HG02870 (cell line): ENCODE results near the gene VSIG2.

ENCODE experiments used
- ATAC-seq: cut with Tn5 transposase; IDR thresholded peaks from one replicate; pipeline ENCODE4 v1.9.1; 2021; ENCODE audit warnings: mild to moderate bottlenecking, moderate library complexity; ENCODE audit not compliant: unreplicated experiment

The VSIG2 gene

GRCh38 chr11:124766156-124766555, 14.1 kb upstream of the VSIG2 start:
- no peak for ATAC-seq

GRCh38 chr11:124763156-124763947, 11.3 kb upstream of the VSIG2 start:
- peak; percentile 30 for ATAC-seq

DNA sequence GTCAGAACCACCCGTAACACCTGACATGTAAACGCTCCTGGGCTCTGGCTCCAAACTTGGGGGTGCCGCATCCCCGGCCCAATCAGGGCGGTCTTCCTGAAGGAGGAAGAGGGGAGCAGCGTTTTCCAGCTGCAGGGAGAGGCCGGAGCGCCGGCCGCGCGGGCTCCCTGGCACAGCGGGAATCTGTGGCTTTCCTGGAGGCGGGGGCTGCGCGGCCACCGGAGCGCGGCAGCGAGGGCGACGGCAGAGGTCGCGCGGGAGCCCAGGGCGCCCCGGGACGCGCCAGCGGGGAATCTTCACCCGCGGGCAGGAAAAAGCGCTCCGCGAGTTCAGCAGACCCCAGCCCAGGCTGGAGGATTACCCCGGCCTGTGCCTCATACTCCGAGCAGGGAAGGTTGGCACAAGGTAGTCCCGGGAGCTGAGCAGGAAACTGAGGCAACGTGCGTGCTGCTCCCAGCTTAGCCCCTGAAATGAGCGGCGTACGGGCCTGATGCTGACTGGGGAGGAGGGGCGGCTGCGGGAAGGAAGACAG, 10.6 kb upstream of the VSIG2 start:
- ATAC-seq = peak; percentile 6

- peak; percentile 54 for ATAC-seq
These were observed 10.1 kb upstream of the VSIG2 start, which contains the start of gene ESAM for GRCh38 chr11:124762105-124762623. Gene ESAM, minus strand, starts transcription at chr11:124762290. Its CDS starts 136 bp downstream, at chr11:124762154.

DNA sequence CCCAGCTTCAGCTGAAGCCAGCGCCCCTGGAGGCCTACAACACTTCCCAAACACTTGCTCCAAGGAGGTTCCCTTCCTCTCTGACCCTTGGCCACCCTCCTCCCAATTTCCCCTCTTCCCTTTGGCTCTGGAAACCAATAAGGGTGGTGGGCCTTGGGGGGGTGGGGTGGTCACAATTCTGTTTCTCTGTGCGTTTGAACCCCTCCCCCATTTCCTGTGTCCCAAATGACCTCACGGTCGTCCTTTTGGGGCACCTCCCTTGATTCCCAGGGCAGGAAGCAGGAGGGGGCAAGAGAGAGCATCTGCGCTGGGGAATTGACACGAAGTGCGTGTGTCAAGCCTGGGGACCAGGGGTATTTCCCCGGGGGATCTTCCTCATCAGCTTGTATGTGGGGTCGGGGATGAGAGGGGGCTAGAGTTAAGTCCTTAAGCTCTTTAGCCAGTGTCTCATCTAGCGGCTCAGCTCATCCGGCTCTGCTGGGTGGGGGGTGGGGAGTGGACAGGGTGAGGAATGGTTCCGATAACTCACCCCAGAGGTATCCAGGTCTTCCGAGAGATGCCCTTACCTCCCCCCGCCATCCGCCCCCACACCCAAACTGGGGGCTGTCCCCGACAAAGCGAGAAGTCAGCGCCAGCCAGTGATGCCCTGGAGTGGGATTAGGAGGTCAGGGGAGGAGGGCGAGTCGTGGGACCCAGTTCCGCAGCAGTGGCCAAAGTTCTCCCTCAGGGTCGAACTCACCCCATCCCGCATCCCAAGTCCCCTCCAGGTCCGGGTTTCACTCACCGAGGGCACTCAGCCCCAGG, 9.4 kb upstream of the VSIG2 start:
- peak; percentile 2 for ATAC-seq

GRCh38 chr11:124760806-124761205, 8.8 kb upstream of the VSIG2 start:
- no peak for ATAC-seq

DNA sequence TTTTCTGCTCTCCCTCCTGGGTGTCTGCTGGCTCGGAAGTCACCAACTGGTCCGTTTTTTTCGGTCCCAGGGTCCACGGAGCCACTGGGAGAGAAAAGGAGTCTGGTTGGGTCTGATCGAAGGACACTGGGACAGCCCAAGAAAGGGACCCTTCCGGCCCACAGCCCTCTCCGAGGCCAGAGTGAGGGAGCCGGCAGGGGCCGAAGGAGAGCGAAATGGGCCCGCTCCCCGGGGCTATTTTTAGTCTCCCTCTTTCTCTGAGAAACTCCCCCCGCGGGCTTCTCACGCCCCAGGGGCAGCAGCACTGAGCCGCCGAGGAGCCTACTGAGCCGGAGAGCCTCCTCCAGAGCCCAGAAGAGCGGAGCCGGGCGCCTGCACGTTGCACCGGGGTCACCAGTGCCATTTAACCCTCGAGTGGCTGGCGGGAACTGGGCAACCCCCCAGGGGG, 8.2 kb upstream of the VSIG2 start:
- ATAC-seq = no peak

DNA sequence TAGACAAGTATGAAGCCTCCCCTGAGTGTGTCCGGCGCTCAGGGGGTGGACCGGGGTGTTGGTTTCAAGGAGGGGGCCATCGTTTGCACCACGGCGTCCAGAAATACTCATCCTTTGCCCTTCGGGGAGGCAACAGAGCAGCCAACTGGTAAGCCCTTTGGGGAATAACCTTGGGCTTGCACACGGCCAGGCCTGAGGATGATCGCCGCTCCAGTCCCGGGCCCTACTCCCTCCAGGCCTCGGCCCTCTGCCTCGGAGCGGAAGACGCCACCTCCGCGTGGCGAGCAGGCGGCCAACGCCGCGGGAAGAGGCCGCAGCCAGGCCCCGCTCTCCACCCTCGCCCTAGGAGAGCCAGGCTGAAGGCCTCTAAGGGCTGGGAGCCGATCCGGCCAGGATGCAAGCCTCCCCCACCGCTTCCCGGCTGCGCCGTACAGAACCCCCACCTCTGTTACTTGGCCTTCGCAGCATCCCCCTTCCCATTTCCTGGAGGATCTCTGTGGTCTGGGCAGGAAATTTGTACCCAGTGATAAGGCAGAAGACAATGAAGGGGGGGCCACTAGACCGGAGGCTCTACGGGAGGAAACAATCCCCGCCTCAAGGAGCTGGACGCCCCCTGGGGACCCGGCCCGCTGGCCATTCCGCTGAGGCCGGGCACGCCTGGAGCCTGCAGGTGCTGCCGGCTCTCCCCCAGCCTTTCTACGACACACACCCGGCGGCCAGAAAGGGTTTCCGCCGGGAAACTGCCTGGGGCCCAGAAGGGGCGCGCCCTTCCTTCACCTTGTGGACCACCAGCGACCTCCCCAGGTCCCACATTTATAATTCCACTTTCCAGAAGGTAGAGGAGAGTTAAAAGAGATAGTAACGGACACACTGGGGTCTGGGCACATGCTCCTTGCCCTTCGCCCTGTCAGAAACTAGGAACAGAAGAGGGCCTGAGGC, 7.5 kb upstream of the VSIG2 start:
- no peak for ATAC-seq

DNA sequence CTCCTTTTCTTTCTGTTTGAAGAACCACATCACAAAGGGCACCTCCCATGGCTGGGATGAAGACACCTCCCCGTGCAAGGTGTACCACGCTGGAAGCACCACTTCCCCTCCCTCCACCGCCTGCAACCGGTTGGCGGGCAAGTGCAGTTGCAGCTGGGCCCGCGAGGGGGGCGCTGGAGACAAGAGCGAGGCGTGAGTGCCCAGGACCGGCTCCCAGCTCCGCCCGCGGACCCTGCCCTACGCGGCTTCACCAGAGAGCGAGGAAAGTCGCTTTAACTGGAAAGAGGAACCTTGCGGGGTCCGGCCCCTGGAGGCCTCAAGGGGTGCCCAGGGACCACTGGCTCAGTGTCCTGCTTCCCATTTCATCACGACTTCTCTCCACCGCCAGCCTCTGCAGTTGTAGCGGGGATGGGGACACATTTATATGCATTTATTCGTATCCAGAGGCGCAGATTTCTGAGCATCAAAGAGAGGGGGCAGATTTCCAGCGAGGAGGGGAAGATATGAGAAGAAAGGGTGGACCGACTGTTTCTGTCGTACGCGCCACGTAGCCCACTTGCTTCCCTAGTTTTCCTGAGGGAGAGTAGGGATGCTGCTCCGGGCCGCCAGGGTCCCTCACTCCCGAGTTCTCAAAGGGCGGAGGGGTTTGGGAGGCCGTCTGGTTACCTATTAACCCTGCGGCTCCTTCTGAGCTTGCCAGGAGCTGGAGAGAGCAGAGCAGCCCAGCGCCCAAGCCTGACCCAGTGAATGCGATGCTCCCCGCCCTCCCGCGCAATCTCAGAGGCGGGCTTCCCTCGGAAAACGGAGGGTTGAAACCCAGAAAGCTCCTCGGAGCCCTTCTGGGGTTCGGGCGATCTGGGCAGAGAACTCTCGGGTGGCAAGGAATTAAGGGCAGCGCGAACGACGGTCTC, 6.6 kb upstream of the VSIG2 start:
- ATAC-seq = peak; percentile 36

DNA sequence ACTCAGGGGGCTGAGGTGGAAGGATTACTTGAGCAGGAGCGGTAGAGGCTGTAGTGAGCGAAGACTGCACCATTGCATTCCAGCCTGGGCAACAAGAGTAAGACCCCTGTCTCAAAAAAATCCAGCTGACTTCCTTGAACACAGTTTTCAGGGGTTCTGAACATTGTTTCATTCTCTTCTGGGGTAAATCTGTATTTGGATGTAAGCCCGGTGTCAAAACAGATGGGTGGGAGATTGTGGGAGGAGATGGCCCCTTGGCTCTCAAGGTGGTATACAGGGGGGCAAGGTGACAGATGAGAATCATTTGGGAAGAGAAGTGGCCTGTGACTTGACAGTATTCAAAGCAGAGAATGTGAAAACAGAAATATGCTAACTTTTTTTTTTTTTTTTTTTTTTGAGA, 5.3 kb upstream of the VSIG2 start:
- no peak for ATAC-seq

DNA sequence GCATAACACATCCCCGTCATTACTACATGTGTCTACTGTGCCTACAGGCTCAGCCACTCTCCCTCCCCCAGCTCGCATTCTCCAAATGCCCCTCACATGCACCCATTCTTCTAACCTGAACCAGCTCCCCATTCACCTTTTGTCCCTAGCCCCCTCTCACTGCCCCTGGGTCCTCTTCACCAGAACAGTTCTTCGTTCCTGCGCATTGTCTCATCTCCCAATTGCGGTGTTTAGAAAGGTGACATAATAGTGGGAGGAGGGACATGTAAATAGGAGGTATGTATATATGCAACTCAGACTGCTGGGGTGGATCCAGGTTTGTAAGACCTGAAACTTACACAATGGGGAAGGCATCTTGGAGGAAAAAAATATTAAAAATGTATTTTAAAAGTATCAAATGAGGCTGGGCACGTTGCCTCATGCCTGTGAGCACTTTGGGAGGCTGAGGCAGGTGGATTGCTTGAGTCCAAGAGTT, 4.7 kb upstream of the VSIG2 start:
- ATAC-seq = no peak

- no peak for ATAC-seq
These were observed 4.1 kb upstream of the VSIG2 start for GRCh38 chr11:124756033-124756752.

DNA sequence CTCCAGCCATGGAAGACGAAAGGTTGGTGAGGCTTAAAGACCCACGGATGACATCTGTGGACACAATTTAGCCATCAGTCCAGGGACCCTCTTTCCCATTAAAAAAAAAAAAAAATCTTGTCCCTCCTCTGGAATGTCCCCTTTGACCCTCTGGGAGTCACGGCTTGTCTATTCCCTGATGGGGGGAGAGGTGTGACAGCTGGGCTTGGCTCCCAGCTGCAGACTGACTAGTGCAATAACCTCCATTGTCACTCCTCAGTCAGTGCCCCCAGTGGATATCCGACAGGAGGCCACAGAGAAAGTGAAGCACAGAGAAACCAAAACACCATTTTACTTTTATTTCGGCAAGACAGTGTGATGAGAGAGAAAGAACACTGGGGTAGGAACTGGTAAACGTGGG, 2.7 kb upstream of the VSIG2 start:
- no peak for ATAC-seq

DNA sequence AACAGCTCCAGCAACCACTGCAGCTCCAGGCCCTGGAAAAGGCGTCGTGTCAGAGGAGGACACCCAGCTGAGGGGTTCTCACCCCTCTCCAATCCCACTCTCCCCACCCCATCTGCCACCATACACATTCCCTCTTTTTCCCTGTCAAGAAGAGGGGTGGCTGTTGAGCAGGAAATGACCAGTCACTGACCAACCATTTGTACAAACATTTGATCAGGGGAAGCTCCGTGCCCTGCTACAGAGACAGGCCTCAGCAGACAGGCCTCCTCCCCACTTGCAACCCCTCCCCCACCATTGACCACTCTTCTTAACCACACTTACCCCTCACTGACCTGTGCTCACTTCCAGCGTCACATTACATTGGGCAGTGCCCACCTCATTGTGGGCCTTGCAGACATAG, 2.3 kb upstream of the VSIG2 start:
- ATAC-seq = no peak

DNA sequence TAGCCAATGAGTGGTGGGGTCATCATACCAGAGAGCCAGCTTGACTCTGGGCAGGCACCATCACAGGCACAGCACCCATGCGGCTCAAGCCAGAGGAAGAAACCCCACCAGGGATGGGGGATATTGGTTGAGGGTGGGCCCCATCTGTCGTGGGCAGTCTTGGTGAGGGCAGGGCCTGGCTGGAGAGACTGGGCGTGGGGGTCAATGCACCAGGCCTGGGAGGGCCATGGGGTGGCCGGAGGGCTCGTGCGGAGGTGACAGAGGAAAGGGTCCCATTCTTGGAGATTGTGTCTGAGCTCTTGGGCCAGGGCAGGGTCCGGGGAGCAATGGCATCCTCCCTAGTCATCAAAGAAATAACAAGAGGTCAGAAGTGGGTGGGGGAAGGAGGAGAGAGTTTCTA, 1.6 kb upstream of the VSIG2 start:
- ATAC-seq = no peak

- ATAC-seq = no peak
These were observed 1.1 kb upstream of the VSIG2 start for GRCh38 chr11:124753205-124753604.

DNA sequence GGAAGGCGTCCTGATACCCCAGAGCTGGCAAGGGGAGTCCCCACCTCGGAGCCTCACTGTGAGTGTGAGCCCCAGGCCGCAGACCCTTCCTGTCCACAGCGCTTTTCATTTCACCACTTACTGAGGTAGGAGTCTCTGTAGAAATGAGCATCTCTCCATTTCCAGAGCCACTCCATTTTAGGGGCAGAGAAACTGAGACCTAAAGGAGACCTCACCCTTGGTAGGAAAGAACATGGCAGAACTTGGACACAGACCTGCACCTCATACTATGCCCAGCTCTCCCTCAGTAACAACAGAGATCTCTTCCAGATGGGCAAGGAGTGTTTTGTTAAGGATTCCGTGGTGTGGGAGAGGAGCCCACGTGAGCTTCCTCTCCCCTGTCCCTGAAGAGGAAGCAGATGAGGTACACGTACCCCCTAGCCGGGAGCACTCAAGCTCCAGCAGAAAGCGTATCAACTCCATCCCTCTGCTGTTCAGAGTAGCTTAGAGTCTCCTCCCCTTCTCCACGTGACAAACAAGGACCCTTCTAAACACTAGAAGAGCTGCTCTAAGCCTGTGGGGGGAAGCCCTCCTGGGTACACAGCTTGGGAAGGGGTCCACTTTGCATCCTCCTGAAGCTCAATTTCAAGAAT, 532 bp upstream of the VSIG2 start:
- ATAC-seq = no peak

- no peak for ATAC-seq
These were observed 689 bp downstream of the VSIG2 start for GRCh38 chr11:124751391-124751740.
